ENCODE data around the gene ZBTB16.

The ZBTB16 gene

GRCh38 chr11:114152785-114153184 lies 93.3 kb downstream of the ZBTB16 start:
- no peak for DNase-seq (ENCODE audit: low read depth in 2 of 2)

- no peak for DNase-seq (ENCODE audit: low read depth in 2 of 2)
Observed at GRCh38 chr11:114153224-114153623, 93.7 kb downstream of the ZBTB16 start.

GRCh38 chr11:114154271-114155047 lies 94.9 kb downstream of the ZBTB16 start:
- DNase-seq (ENCODE audit: low read depth in 2 of 2) = no peak

- no peak for DNase-seq (ENCODE audit: low read depth in 2 of 2)
Observed at GRCh38 chr11:114155116-114155515, 95.6 kb downstream of the ZBTB16 start.

GRCh38 chr11:114156131-114156581 lies 96.6 kb downstream of the ZBTB16 start:
- DNase-seq (ENCODE audit: low read depth in 2 of 2) = no peak

GRCh38 chr11:114156782-114157181 lies 97.3 kb downstream of the ZBTB16 start:
- DNase-seq (ENCODE audit: low read depth in 2 of 2) = no peak

GRCh38 chr11:114157476-114158050 lies 98.1 kb downstream of the ZBTB16 start:
- no peak for DNase-seq (ENCODE audit: low read depth in 2 of 2)

GRCh38 chr11:114158421-114158820 lies 98.9 kb downstream of the ZBTB16 start:
- DNase-seq (ENCODE audit: low read depth in 2 of 2) = no peak

GRCh38 chr11:114158886-114159285 lies 99.4 kb downstream of the ZBTB16 start:
- no peak for DNase-seq (ENCODE audit: low read depth in 2 of 2)

- no peak for DNase-seq (ENCODE audit: low read depth in 2 of 2)
Observed at GRCh38 chr11:114159320-114159719, 99.8 kb downstream of the ZBTB16 start.

- DNase-seq (ENCODE audit: low read depth in 2 of 2) = peak; percentile 84 to 86
Observed at GRCh38 chr11:114159802-114160632, 100.5 kb downstream of the ZBTB16 start.

GRCh38 chr11:114160894-114161293 lies 101.4 kb downstream of the ZBTB16 start:
- no peak for DNase-seq (ENCODE audit: low read depth in 2 of 2)

- no peak for DNase-seq (ENCODE audit: low read depth in 2 of 2)
Observed at GRCh38 chr11:114161486-114162250, 102.2 kb downstream of the ZBTB16 start.

- DNase-seq (ENCODE audit: low read depth in 2 of 2) = no peak
Observed at GRCh38 chr11:114162719-114163123, 103.2 kb downstream of the ZBTB16 start.

GRCh38 chr11:114163229-114163631 lies 103.7 kb downstream of the ZBTB16 start:
- DNase-seq (ENCODE audit: low read depth in 2 of 2) = no peak

GRCh38 chr11:114163830-114164401 lies 104.4 kb downstream of the ZBTB16 start:
- no peak for DNase-seq (ENCODE audit: low read depth in 2 of 2)

GRCh38 chr11:114164546-114164945 lies 105.0 kb downstream of the ZBTB16 start:
- DNase-seq (ENCODE audit: low read depth in 2 of 2) = no peak

- no peak for DNase-seq (ENCODE audit: low read depth in 2 of 2)
Observed at GRCh38 chr11:114165326-114166230, 106.1 kb downstream of the ZBTB16 start.

GRCh38 chr11:114166362-114166761 lies 106.9 kb downstream of the ZBTB16 start:
- no peak for DNase-seq (ENCODE audit: low read depth in 2 of 2)

GRCh38 chr11:114166897-114167323 lies 107.4 kb downstream of the ZBTB16 start:
- no peak for DNase-seq (ENCODE audit: low read depth in 2 of 2)
